ENCODE results near the gene NRXN3. TPM values are rescaled to one million over a fixed set of nuclear protein-coding genes. Genes with fewer than 3 reads are reported as not detected.

NRXN3 gene
- total RNA-seq, 1 experiment from 2014 or later, result not detected

DNA sequence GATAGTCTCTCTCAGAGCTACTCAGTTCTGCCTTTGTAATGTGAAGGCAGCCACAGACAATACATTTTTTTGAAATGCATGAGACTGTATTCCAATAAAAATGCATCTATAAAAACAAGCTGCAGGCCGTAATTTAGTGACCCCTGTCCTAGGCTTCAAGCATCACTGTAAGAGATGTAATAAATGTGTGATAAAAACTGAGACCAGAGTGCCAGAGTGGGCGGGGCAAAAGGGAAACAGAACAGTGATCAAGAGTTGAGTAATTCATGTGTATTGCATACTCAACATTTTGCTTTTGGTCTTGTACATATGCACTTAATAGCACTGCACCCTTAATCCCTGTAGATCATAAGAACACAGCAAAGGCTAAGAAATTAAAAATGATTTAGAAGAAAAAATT lies 1297.7 kb downstream of the NRXN3 start:
- POLR2A ChIA-PET, result no interaction called here
- peaks cover 17 to 26% of the 10 kb centered on the region in 2 experiments; a peak in 2 of 4 replicates for H3K9me3 ChIP-seq (ENCODE audit: control insufficient read depth in 1 of 2, insufficient read depth in 1 of 2, low read depth in 1 of 2, low read length in 2 of 2)
- intact Hi-C loops (cut with micrococcal nuclease), result no loop called here
- H3K9me2 ChIP-seq (ENCODE audit: insufficient read depth), result no peaks in the 10 kb centered on the region
- ATAC-seq (no peak), DNase-seq (ENCODE audit: low read depth, low spot score) (no peak)
- BruUV-seq (replicated peaks), result no TSS peak
- no peaks in the 10 kb centered on the region for H3K36me3 ChIP-seq (ENCODE audit: control insufficient read depth in 1 of 2, insufficient read depth in 2 of 2, low read length in 2 of 2)
- no peaks in the 10 kb centered on the region for H3K4me1 ChIP-seq (ENCODE audit: control insufficient read depth in 1 of 2, insufficient read depth in 2 of 2, low read length in 2 of 2)
- RAD21 ChIA-PET (ENCODE audit: low non-redundant PET in 1 of 2, low total read pairs in 2 of 2, uncharacterized antibody in 2 of 2, unreplicated experiment in 2 of 2), result no interaction called here
- no peak overlapping the region for H3K4me2 ChIP-seq (ENCODE audit: low read length)
- no peaks in the 10 kb centered on the region for H3K79me2 ChIP-seq (ENCODE audit: insufficient read depth, low read length)
- H2AFZ ChIP-seq (ENCODE audit: low read depth, low read length, poor library complexity, severe bottlenecking), result no peak overlapping the region
- CTCF ChIA-PET, result no interaction called here
- H3K27me3 ChIP-seq (ENCODE audit: insufficient read depth, low read length), result no peaks in the 10 kb centered on the region
- no peak overlapping the region for H3K9ac ChIP-seq (ENCODE audit: low read length)
- H3K27ac ChIP-seq (ENCODE audit: low read depth, low read length), result no peak overlapping the region
- TF ChIP-seq, protein P1, sequence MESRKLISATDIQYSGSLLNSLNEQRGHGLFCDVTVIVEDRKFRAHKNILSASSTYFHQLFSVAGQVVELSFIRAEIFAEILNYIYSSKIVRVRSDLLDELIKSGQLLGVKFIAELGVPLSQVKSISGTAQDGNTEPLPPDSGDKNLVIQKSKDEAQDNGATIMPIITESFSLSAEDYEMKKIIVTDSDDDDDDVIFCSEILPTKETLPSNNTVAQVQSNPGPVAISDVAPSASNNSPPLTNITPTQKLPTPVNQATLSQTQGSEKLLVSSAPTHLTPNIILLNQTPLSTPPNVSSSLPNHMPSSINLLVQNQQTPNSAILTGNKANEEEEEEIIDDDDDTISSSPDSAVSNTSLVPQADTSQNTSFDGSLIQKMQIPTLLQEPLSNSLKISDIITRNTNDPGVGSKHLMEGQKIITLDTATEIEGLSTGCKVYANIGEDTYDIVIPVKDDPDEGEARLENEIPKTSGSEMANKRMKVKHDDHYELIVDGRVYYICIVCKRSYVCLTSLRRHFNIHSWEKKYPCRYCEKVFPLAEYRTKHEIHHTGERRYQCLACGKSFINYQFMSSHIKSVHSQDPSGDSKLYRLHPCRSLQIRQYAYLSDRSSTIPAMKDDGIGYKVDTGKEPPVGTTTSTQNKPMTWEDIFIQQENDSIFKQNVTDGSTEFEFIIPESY (IDR thresholded peaks at IDR 0.05; ENCODE audit: extremely low read depth, insufficient replicate concordance, low read length), result no peak
- no peak for TF ChIP-seq CEBPB (IDR thresholded peaks at IDR 0.05; ENCODE audit: low read depth)
- no peak for TF ChIP-seq REST (IDR thresholded peaks at IDR 0.05; ENCODE audit: low read depth)
- TF ChIP-seq TCF7L2 (IDR thresholded peaks at IDR 0.05; ENCODE audit: borderline replicate concordance, extremely low read depth, insufficient read depth, insufficient read length), result no peak
- TF ChIP-seq YY1 (IDR thresholded peaks at IDR 0.05; ENCODE audit: extremely low read depth, insufficient replicate concordance, low read depth, low read length), result no peak
- no peak for TF ChIP-seq FOSL1 (IDR thresholded peaks at IDR 0.05; ENCODE audit: low read depth)
- TF ChIP-seq, protein P2, sequence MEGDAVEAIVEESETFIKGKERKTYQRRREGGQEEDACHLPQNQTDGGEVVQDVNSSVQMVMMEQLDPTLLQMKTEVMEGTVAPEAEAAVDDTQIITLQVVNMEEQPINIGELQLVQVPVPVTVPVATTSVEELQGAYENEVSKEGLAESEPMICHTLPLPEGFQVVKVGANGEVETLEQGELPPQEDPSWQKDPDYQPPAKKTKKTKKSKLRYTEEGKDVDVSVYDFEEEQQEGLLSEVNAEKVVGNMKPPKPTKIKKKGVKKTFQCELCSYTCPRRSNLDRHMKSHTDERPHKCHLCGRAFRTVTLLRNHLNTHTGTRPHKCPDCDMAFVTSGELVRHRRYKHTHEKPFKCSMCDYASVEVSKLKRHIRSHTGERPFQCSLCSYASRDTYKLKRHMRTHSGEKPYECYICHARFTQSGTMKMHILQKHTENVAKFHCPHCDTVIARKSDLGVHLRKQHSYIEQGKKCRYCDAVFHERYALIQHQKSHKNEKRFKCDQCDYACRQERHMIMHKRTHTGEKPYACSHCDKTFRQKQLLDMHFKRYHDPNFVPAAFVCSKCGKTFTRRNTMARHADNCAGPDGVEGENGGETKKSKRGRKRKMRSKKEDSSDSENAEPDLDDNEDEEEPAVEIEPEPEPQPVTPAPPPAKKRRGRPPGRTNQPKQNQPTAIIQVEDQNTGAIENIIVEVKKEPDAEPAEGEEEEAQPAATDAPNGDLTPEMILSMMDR (IDR thresholded peaks at IDR 0.05 in 2 of 3, conservative IDR thresholded peaks at IDR 0.05 in 1 of 3; ENCODE audit: borderline replicate concordance in 1 of 3, insufficient read depth in 1 of 3, low read depth in 2 of 3, low read length in 2 of 3), result no peak
- no peak for TF ChIP-seq SP1 (IDR thresholded peaks at IDR 0.05; ENCODE audit: low read depth)
- no peaks in the 10 kb centered on the region for H4K20me1 ChIP-seq (ENCODE audit: insufficient read depth)
- no peak overlapping the region for H3K4me3 ChIP-seq (replicated peaks in 1 of 2; ENCODE audit: low read depth in 1 of 2, low read length in 2 of 2)

All from HCT116 (cell line).